HUDEP-2 (cell line): ENCODE measurements around the gene TPO.

Source experiments
- DNase-seq, 76 experiments: peaks; one replicate each; lab custom pipeline; 2025; ENCODE audit not compliant: unreplicated experiment in 76 of 76; lab: John Stamatoyannopoulos, UW

The TPO gene

GRCh38 chr2:1518331-1518803, 105.1 kb downstream of the TPO start:
- DNase-seq, result peak in 3 of 76 experiments; percentile 30 to 40 (median 40)

DNA sequence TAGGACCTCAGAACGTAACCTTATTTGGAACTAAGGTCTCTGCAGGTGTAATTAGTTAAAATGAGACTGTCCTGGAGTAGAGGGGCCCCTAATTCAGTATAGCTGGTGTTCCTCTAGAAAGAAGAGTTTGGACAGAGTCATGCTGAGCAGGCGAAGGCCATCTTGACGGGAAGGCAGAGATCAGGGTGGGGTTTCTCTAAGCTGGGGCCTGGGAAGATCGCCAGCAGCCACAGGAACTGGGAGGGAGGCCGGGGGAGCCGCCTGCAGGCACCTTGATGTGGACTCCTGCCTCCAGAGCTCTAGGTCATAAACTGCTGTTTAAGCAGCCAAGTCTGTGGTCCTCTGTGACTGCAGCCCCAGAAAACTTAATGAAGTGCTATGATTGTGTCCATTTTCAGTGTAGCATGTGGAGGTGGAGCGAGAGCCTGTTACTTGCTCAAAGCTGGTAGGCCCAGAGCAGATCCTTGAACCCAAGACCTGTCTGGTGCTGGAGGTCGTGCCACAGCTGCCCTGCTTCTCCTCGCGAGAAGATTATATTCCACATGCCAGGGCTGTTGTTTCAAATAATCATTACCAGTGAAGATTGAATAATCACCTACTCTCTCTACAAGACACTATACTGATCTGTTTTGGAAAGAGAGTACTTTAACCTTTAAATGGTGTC, 105.7 kb downstream of the TPO start:
- DNase-seq, result peak in 74 of 76 experiments; percentile 32 to 89 (median 80)

- DNase-seq, result no peak
Observed at GRCh38 chr2:1521191-1521877, 108.1 kb downstream of the TPO start.

- peak in 14 of 76 experiments; percentile 4 to 55 (median 19) for DNase-seq
Observed at GRCh38 chr2:1521878-1522830, 108.9 kb downstream of the TPO start.

- DNase-seq, result no peak
Observed at GRCh38 chr2:1527153-1527992, 114.1 kb downstream of the TPO start.

- DNase-seq, result no peak
Observed at GRCh38 chr2:1528273-1529064, 115.2 kb downstream of the TPO start.

DNA sequence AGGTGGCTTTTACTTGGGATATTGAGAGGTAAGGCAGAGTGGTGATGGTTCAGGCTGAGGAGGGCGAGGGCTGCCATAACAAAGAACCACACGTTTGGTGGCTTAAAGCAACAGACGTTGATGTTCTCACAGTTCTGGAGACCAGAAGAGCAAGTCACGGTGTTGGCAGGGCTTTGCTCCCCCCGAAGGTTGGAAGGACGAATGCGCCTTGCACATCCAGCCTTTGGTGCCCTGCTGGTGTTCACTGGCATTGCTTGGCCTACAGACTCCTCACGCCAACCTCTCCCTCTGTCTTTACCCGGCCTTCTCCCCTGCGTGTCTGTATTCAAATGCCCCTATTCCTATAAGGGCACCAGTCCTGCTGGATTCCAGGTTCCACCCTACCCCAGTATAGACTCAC, 125.4 kb downstream of the TPO start:
- DNase-seq, result peak in 64 of 76 experiments; percentile 1 to 75 (median 41)

DNA sequence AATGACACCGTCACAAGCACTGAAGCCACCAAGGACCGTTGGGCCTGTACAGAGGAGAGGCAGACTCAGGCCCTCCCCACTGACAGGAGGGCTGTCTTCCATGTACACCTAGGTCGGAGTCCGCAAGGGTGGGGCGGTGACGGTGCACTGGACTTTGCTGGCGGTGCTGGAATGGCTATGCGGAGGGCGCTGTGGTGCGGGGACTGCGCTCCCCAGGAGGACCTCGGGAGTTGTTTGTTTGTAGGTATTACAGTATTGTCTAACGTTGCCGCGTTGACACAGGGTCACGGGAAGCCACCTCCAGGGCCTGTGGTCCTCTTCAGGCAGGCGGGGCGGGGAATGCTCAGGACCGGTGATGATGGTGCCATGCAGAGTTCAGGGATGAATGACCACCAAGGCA, 126.2 kb downstream of the TPO start:
- no peak for DNase-seq

GRCh38 chr2:1539973-1540372, 126.7 kb downstream of the TPO start:
- no peak for DNase-seq

DNA sequence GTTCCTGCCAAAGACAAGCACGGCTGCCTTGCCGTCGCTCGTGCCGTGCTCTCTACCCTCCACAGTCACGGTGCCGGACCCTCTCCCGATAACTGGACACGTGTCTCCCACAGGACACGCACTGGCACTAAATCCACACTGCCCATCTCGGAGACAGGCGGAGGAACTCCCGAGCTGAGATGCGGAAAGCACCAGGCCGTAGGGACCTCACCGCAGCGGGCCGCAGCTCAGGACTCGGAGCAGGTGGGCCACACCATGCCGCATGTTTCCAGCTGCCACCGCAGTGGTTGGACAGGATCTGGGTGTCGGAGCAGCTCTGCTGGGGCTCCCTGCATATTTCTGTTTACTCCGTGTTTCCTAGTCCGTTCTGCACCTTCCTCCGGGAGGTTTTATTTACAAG, 127.2 kb downstream of the TPO start:
- no peak for DNase-seq

DNA sequence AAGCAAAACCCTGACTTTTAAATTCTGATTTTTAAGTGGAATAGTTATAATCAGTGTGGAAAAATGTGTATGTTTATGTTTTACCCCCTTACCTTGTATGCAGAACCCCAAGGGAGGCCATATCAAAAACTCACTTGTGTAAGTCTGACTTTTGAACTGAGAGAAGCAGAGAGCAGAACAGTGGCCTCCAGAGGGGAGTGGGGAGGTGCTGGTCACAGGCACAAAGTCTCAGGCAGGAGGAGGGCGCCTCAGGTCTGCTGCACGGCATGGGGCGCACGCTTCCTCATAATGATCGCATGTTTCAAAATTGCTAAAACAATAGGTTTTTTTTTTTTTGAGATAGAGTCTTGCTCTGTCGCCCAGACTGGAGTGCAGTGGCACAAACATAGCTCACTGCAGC, 127.8 kb downstream of the TPO start:
- DNase-seq, result no peak

DNA sequence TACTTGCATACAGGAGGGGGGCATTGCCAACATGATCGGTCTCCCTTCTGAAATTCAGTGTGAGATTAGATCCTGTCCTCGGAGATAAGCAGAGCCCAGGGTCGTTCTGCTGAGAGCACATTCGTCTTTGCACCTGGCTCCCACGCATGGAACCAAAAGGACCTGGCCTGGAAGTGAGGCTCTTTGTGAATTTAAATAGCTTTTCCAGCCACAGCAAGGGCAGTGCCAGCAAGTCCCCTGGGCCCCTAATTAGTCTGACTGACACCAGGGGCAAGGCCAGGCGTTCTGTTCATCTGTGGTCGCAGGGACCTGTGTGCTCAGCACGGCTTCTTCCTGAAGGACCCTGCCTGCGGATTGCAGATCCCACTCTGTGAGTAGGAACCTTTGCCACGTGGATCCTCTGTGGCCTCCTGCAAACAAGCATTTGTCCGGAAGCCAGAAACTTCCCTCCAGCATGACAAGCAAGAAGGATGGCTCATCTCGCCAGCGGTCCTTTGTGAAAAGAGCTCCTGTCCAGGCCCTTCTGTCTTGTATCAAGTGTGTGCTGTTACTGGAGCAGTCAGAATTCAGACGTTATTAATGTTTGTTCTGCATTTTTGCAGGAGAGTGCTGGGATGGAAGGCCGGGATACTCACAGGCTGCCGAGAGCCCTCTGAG, 128.7 kb downstream of the TPO start:
- DNase-seq, result no peak

DNA sequence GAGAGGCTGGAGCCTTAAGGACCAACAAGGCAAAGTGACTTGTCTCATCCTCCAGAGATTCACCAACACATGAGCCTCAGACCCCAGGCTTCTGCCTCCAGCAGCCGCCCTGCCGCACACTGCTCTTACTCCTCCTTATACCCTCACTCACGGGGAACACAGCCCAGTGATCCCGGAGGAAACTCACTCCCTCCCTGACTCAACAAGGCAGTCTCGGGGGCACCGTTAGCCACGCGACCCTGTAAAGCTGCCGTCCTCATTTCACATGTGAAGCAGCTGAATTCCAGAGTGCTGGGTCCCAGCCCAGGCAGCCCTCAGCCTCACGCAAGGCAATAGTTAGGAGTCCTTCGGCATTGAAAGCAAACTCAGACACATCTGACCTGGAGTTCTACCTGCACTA, 129.7 kb downstream of the TPO start:
- DNase-seq, result no peak

DNA sequence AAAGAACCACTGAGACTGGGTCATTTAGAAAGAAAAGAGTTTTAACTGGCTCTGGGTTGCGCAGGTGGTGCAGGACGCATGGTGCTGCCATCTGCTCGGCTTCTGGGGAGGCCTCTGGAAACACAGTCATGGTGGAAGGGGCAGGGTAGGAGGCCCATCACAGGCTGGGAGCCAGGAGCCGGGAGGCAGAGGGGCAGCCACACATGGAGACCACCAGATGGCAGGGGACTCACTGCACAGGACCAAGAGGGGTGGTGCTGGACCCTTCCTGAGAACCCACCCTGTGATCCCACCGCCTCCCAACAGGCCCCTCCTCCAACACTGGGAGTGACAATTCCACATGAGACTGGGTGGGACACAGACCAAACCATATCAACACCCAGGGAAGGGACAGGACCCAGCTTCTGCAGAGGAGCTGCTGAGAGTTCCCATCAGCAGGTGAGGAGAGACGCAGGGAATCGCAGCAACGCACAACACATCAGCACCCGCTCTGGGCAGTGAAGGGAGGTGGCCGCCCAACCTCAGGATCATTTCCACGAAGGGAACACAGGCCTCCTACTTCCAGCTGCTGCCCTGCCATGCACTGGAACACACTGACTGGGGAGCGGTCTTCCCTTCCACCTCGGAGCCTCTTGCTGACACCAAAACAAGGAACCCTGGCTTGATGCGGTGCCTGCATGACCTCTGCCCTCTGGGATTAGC, 130.7 kb downstream of the TPO start:
- DNase-seq, result no peak

- DNase-seq, result no peak
Observed at GRCh38 chr2:1544478-1545069, 131.3 kb downstream of the TPO start.

- peak in 39 of 76 experiments; percentile 1 to 51 (median 27) for DNase-seq
Observed at GRCh38 chr2:1546023-1546591, 132.8 kb downstream of the TPO start.

- peak in 4 of 76 experiments; percentile 3 to 6 (median 4) for DNase-seq
Observed at GRCh38 chr2:1546901-1547300, 133.6 kb downstream of the TPO start.
